HCT116 (cell line): ENCODE data around the gene DNAAF6.

Experiments
- RAD21 ChIP-seq: IDR thresholded peaks from 2 replicates; pipeline ENCODE4 v1.6.1; 2012; ENCODE audit warnings: low read depth, mild to moderate bottlenecking
- ZBTB33 ChIP-seq: IDR thresholded peaks from 2 replicates; pipeline ENCODE4 v1.6.1; 2011; ENCODE audit warnings: mild to moderate bottlenecking, low read length, moderate library complexity; ENCODE audit not compliant: insufficient replicate concordance; ENCODE audit errors: extremely low read depth
- TF ChIP-seq, protein P1 (sequence below), 3 experiments: fragments of 200-600 bp in 1 of 3; sonication (generic) in 1 of 3; IDR thresholded peaks in 2 of 3; conservative IDR thresholded peaks in 1 of 3; 2 replicates each; pipeline ENCODE4 v1.5.1; 2012 to 2017; ENCODE audit warnings: low read depth in 2 of 3, low read length in 2 of 3, antibody characterized with exemption in 1 of 3, borderline replicate concordance in 1 of 3, control low read depth in 1 of 3, mild to moderate bottlenecking in 1 of 3, mixed read lengths in 1 of 3, mixed run types in 1 of 3, moderate library complexity in 1 of 3; ENCODE audit not compliant: insufficient read depth in 1 of 3

GRCh38 chrX:107205770-107206696 lies at the start of gene DNAAF6, which contains the start of gene NUP62CL:
- TF ChIP-seq, protein P1, sequence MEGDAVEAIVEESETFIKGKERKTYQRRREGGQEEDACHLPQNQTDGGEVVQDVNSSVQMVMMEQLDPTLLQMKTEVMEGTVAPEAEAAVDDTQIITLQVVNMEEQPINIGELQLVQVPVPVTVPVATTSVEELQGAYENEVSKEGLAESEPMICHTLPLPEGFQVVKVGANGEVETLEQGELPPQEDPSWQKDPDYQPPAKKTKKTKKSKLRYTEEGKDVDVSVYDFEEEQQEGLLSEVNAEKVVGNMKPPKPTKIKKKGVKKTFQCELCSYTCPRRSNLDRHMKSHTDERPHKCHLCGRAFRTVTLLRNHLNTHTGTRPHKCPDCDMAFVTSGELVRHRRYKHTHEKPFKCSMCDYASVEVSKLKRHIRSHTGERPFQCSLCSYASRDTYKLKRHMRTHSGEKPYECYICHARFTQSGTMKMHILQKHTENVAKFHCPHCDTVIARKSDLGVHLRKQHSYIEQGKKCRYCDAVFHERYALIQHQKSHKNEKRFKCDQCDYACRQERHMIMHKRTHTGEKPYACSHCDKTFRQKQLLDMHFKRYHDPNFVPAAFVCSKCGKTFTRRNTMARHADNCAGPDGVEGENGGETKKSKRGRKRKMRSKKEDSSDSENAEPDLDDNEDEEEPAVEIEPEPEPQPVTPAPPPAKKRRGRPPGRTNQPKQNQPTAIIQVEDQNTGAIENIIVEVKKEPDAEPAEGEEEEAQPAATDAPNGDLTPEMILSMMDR (IDR thresholded peaks at IDR 0.05 in 2 of 3, conservative IDR thresholded peaks at IDR 0.05 in 1 of 3; ENCODE audit: borderline replicate concordance in 1 of 3, insufficient read depth in 1 of 3, low read depth in 2 of 3, low read length in 2 of 3): no peak
- TF ChIP-seq ZBTB33: no peak
- no peak for TF ChIP-seq RAD21
